SK-N-MC (cell line): Measurements from ENCODE around the gene DNAH8.

Experiments
- EZH2 ChIP-seq: fragments of 200-600 bp; sonication (generic); IDR thresholded peaks from one replicate; pipeline ENCODE4 v1.6.1; 2017; ENCODE audit warnings: antibody characterized with exemption
- POLR2AphosphoS5 ChIP-seq: IDR thresholded peaks from 2 replicates; pipeline ENCODE4 v1.6.1; 2012; ENCODE audit warnings: mild to moderate bottlenecking, low read depth, low read length, borderline replicate concordance

GRCh38 chr6:39008737-39009136 lies 293.6 kb downstream of the DNAH8 start:
- no peak for TF ChIP-seq POLR2AphosphoS5
- no peak for TF ChIP-seq EZH2
